BLaER1 (cell line): Measurements from ENCODE around the gene RBM33.

ENCODE experiments used
- H3K27ac ChIP-seq: shearing (Covaris generic); formaldehyde crosslinking; 2 replicates; pipeline ENCODE4 v1.8.1; 2022
- H3K27me3 ChIP-seq: shearing (Covaris generic); formaldehyde crosslinking; 2 replicates; pipeline ENCODE4 v1.8.1; 2022
- H3K36me3 ChIP-seq: shearing (Covaris generic); formaldehyde crosslinking; 2 replicates; pipeline ENCODE4 v1.8.1; 2022
- H3K4me1 ChIP-seq: shearing (Covaris generic); formaldehyde crosslinking; 2 replicates; pipeline ENCODE4 v1.8.1; 2022
- H3K4me2 ChIP-seq: shearing (Covaris generic); formaldehyde crosslinking; 2 replicates; pipeline ENCODE4 v1.8.1; 2022
- H3K4me3 ChIP-seq: shearing (Covaris generic); formaldehyde crosslinking; 2 replicates; pipeline ENCODE4 v1.8.1; 2022
- H3K9ac ChIP-seq: shearing (Covaris generic); formaldehyde crosslinking; 2 replicates; pipeline ENCODE4 v1.8.1; 2022
- H3K9me3 ChIP-seq: shearing (Covaris generic); formaldehyde crosslinking; 2 replicates; pipeline ENCODE4 v1.8.1; 2022
- H4K20me1 ChIP-seq: shearing (Covaris generic); formaldehyde crosslinking; 2 replicates; pipeline ENCODE4 v1.8.1; 2022
- Cebpa-rat ChIP-seq: shearing (Covaris generic); IDR thresholded peaks from 2 replicates; pipeline ENCODE4 v1.8.1; 2022

Gene RBM33

DNA sequence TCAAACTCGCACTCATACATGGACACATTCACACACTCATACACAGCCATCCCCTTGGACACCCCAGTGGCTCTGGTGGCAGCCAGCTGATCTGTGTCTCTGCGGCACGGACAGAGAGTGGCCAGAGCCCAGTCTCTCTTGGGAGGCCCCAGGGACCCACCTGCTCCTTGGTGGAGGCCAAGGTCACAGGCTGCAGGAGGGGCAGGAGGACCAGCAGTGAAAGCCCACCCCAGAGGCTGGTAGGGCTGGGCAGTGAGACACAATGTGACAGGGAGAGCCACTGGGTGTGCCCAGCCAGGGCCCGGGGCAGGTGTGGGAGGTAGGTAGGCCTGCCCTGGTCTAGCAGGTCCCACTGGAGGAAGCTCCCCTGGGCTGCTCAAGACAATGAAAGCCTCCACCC, 149.3 kb downstream of the RBM33 start:
- Histone ChIP-seq H3K36me3 (no peaks in the 10 kb centered on the region), H3K4me3 (no peak overlapping the region), H3K27me3 (no peaks in the 10 kb centered on the region), H3K9ac (no peak overlapping the region), H3K9me3 (no peaks in the 10 kb centered on the region), H4K20me1 (no peaks in the 10 kb centered on the region), H3K4me1 (peaks cover 22% of the 10 kb centered on the region), H3K27ac (no peak overlapping the region), H3K4me2 (0 out of 2 replicates have a peak overlapping the region, but pooled peaks have one; percentile 15)
- TF ChIP-seq Cebpa-rat = no peak

DNA sequence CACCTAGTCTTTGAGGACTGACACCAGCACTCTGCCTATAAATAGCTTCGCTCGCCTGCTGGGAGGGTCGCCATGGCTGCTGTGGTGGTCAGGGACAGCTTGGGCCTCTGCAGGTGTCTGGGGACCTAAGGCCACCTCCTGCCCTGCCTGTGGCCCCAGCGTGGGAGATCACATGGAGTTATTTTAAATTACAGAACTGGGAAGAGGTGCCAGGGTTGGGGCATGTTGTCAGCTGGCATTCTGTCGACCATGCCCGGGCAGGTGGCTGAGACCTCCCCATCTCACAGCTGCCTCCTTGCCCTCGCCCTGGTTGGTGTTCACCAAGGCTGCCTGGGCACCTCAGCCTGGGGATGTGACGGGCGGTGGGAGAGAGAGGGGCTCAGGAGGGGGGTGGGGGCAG, 149.7 kb downstream of the RBM33 start:
- Histone ChIP-seq H3K36me3 (no peaks in the 10 kb centered on the region), H3K27ac (no peak overlapping the region), H3K9me3 (no peaks in the 10 kb centered on the region), H3K27me3 (no peaks in the 10 kb centered on the region), H3K9ac (no peak overlapping the region), H3K4me3 (no peak overlapping the region), H3K4me2 (peak overlapping the region; percentile 15; the same call in 1 of the 2 replicates), H4K20me1 (no peaks in the 10 kb centered on the region), H3K4me1 (peaks cover 27% of the 10 kb centered on the region)
- no peak for TF ChIP-seq Cebpa-rat

DNA sequence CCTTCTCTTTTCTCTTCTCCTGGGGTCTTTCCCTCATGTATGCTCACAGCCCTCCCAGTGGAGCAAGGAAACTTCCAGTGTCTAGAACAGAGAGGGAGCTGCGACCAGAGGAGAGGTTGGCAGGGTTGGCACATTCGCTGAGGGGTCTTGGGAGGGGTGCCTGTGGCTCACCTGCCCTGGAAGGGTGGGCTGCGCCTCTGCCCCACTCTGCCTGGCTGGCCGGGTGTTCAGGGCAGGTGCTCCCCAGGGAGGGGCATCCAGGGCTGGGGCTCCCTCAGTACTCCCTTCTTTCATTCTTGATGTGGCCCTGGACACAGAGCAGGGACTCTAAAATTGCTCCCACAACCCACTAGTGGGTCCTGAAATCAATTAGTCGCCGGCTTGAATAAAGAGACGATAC, 150.9 kb downstream of the RBM33 start:
- no peaks in the 10 kb centered on the region for H3K9me3 ChIP-seq
- H4K20me1 ChIP-seq = no peaks in the 10 kb centered on the region
- H3K4me2 ChIP-seq = no peak overlapping the region
- H3K4me1 ChIP-seq = peaks cover 31% of the 10 kb centered on the region
- H3K9ac ChIP-seq = no peak overlapping the region
- H3K27me3 ChIP-seq = 0 out of 2 replicates have a peak, but pooled peaks cover 2% of the 10 kb centered on the region
- H3K36me3 ChIP-seq = no peaks in the 10 kb centered on the region
- H3K4me3 ChIP-seq = no peak overlapping the region
- no peak overlapping the region for H3K27ac ChIP-seq
- no peak for TF ChIP-seq Cebpa-rat

DNA sequence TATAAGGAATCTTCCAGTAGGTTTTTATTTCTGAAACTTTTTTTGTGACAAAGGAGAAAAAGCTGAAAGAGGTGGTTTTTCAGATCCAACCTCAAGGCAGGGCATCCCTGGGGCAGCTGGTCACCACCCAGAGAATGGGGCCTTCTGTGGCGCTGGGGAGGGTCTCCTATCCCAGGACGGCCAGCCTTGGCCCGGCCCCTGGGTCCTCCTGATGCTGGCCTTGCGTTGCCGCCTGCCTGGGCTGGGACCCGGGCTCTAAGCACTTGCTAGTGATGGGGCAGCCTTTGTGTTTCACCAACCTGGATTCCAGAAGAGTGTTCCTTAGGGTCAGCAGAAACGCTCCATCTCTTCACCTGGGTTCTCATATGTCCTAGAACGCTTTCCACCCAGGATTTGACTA, 151.5 kb downstream of the RBM33 start:
- H3K27me3 ChIP-seq = peaks cover 7% of the 10 kb centered on the region; the same call in 1 of the 2 replicates
- no peak overlapping the region for H3K27ac ChIP-seq
- no peak overlapping the region for H3K9ac ChIP-seq
- peaks cover 4% of the 10 kb centered on the region; the same call in 1 of the 2 replicates for H4K20me1 ChIP-seq
- no peak overlapping the region for H3K4me2 ChIP-seq
- H3K4me1 ChIP-seq = peaks cover 31% of the 10 kb centered on the region
- no peak overlapping the region for H3K4me3 ChIP-seq
- TF ChIP-seq Cebpa-rat = no peak
- no peaks in the 10 kb centered on the region for H3K9me3 ChIP-seq
- no peaks in the 10 kb centered on the region for H3K36me3 ChIP-seq

DNA sequence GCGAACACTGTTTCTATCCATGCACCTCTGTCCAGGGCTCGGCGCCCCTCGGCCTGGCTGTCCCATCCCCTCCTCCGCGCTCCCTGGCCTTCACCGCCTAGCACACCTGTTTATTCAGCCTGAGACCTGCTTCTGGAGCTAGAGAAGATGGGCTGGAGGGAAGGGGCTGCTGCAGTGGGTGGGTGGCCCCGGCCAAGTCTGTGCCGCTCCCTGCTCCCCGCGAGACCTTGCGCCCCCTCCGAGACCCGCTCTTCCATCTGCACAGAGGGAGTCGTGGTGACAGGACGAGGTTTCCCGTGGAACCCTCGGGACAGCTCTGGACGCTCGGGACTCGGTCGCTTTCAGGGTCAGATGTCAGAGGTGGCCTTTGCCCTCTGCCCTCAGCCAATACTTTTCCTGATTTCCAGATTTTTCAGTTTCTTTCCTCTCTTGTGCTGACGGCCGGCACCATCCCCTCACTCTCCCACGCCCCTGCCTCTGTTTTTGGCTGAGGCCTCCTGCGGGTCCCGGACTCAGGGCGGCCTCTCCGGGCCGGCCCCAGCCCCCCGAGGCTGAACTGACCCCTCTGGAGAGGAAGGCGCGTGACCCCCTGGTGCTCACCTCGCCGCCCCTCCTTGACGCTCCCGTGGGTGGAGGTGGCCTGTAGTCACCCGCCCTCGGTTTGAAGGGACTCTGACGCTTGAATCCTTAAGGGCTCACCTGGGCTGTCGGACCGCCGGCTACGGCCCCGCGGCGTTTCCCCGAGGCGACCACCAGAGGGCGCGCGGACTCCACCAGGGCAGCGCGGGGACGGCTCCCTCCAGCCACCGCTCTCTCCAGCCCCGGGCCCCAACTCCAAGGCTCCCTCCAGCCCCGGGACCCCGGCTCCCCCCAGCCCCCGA, 152.2 kb downstream of the RBM33 start:
- Histone ChIP-seq H3K9ac (no peak overlapping the region), H3K27me3 (peaks cover 14% of the 10 kb centered on the region), H3K4me3 (no peak overlapping the region), H3K9me3 (no peaks in the 10 kb centered on the region), H4K20me1 (peaks cover 5% of the 10 kb centered on the region; the same call in 1 of the 2 replicates), H3K4me2 (peak overlapping the region; percentile 32; the same call in 1 of the 2 replicates), H3K27ac (no peak overlapping the region), H3K36me3 (no peaks in the 10 kb centered on the region), H3K4me1 (peaks cover 31% of the 10 kb centered on the region)
- TF ChIP-seq Cebpa-rat = no peak

DNA sequence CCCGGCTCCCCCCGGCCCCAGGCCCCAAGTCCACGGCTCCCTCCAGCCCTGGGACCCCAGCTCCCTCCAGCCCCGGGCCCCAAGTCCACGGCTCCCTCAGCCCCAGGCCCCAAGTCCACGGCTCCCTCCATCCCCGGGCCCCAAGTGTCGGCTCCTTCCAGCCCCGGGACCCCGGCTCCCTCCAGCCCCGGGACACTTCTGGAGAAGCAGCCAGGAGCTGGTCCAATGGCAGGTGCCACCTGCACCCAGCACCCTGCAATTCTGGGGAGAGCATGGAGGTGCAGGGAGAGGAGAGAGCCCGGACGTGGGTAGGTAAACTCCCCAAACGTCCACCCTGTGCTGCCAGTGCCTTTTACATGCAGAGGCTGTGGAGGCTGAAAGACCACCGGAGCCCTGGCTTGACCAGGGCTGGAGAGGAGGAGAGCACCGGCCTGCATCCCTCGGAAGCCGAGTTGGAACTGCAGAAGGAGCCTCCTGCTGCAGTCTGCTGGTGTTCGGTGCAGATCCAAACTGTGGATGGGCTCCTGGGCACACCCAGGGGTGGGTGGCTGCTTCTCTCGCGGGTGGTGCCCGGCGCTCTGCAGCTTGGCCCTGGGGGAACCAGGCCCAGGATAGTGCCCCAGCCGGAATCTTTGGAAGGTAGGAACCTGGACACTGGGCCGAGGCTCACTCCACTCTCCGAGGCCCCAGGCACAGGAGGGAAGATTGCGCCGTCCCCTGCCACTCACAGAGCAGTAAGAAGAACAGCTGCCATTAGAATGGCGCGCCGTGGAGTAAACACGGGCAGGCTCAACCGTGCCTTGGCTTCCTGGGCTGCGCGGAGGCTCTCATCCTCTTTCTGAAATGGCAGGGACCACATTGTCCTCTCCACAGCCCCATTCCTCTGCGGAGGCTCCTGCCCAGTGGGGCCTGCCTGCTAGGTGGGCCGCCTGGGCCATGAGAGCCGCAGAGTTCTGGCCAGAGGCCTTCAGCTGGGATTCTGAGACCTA, 153.1 kb downstream of the RBM33 start:
- Histone ChIP-seq H3K4me1 (peaks cover 31% of the 10 kb centered on the region), H3K9ac (no peak overlapping the region), H3K9me3 (no peaks in the 10 kb centered on the region), H3K4me3 (no peak overlapping the region), H4K20me1 (peaks cover 5% of the 10 kb centered on the region; the same call in 1 of the 2 replicates), H3K36me3 (no peaks in the 10 kb centered on the region), H3K27me3 (peaks cover 18% of the 10 kb centered on the region), H3K4me2 (peak overlapping the region; percentile 75), H3K27ac (no peak overlapping the region)
- no peak for TF ChIP-seq Cebpa-rat

DNA sequence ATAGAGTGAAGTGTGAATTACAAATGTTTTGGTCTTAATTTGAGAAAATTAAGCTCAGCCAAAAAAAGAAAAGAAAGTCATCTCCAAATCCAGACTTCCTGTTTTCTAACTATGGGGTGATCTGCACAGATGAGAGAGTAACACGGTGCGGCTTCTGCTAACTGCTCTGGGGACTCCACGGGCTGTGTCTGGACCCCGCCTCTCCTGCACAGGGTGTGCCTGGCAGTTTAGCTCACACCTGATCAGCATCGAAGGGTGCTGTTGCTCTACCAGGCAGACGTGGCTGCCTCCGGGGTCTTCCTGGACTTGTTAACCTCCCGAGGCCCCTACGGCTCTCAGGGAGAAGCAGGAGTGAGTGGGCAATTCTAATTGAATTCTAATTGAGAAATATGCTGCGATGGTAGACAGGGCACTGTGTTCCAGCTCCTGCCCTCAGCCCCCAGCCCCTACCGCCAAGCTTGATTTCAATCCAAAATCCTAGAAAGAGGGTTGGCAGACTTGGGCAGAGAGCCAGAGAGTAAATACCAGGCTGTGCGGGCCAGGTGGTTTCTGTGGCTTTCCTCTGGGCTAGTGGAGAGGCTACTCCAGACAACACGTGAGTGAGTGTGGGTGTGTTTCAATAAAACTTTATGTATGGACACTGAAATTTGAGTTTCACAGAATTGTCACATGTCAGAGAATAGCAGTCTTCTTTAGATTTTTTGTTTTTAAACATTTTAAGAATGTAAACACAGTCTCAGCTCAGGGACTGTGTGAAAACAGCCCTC, 154.4 kb downstream of the RBM33 start:
- H4K20me1 ChIP-seq = peaks cover 5% of the 10 kb centered on the region; the same call in 1 of the 2 replicates
- H3K9me3 ChIP-seq = peaks cover 4% of the 10 kb centered on the region; the same call in 1 of the 2 replicates
- H3K4me1 ChIP-seq = peaks cover 37% of the 10 kb centered on the region
- H3K27me3 ChIP-seq = peaks cover 29% of the 10 kb centered on the region
- TF ChIP-seq Cebpa-rat = no peak
- H3K9ac ChIP-seq = 0 out of 2 replicates have a peak overlapping the region, but pooled peaks have one; percentile 27
- no peak overlapping the region for H3K27ac ChIP-seq
- H3K4me3 ChIP-seq = no peak overlapping the region
- H3K4me2 ChIP-seq = peak overlapping the region; percentile 75
- no peaks in the 10 kb centered on the region for H3K36me3 ChIP-seq

DNA sequence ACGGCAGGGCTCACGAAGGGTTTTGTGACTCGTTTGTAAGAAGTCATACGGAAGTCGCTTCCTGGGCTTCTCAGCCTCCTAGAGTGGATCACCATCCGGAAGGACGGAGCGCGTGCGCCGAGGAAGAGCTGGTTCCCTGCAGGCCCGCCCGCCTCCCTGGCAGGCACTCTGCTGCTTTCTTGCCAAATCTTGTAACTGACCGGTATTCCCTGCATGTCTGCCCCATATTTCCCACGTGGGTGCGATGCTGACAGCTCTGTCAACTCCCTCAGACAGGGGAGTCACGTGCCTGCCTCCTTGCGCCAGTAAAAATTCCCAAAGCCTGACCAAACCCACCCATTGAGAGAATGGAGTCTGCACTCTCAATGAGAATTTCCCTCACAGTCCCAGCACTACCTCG, 155.1 kb downstream of the RBM33 start:
- H3K36me3 ChIP-seq = no peaks in the 10 kb centered on the region
- H3K9ac ChIP-seq = no peak overlapping the region
- H3K4me1 ChIP-seq = peaks cover 39% of the 10 kb centered on the region
- peaks cover 36% of the 10 kb centered on the region for H3K27me3 ChIP-seq
- no peak overlapping the region for H3K4me3 ChIP-seq
- H3K9me3 ChIP-seq = peaks cover 4% of the 10 kb centered on the region; the same call in 1 of the 2 replicates
- no peak overlapping the region for H3K27ac ChIP-seq
- H3K4me2 ChIP-seq = peak overlapping the region; percentile 75
- peaks cover 5% of the 10 kb centered on the region; the same call in 1 of the 2 replicates for H4K20me1 ChIP-seq
- TF ChIP-seq Cebpa-rat = no peak

DNA sequence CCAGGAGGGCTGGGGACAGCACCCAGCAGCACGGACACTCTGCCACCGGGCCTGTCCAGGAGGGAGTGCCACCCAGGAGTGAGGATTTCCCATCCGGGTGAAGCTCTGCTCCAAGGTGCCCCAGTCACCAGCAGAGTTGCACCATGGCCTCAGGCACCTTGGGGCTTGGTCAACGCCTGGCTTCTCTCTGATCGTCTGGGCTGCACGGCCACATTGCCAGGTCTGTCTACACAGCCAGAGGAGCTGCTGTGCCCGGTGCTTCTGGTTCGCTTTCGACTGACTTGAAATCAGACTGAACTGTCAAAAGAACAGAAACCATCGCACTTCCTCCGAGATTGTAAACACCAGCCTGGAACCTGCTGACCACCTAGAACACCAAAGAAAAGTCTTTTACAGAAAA, 155.8 kb downstream of the RBM33 start:
- Histone ChIP-seq H3K27me3 (peaks cover 44% of the 10 kb centered on the region), H3K27ac (no peak overlapping the region), H3K9ac (no peak overlapping the region), H3K4me2 (no peak overlapping the region), H3K9me3 (peaks cover 4% of the 10 kb centered on the region; the same call in 1 of the 2 replicates), H3K4me3 (no peak overlapping the region), H4K20me1 (peaks cover 13% of the 10 kb centered on the region; the same call in 1 of the 2 replicates), H3K4me1 (peaks cover 46% of the 10 kb centered on the region), H3K36me3 (no peaks in the 10 kb centered on the region)
- TF ChIP-seq Cebpa-rat = no peak
